ENCODE results near the gene C4orf50.

GRCh38 chr4:5919044-5919443 lies 99.2 kb downstream of the C4orf50 start:
- TF ChIP-seq GATA2 (IDR thresholded peaks at IDR 0.05; ENCODE audit: low read depth, low read length) (no peak), GATA3 (IDR thresholded peaks at IDR 0.05; ENCODE audit: low read depth, low read length) (no peak)
